ENCODE results near the gene PPARGC1A. TPM values are rescaled to one million over a fixed set of nuclear protein-coding genes. Genes with fewer than 3 reads are reported as not detected.

The PPARGC1A gene
- total RNA-seq, 2 donors from 2014 or later, result 20.7 to 27.7 TPM

- intact Hi-C loops (cut with DNase I), result no loop called here
- no peak for DNase-seq (ENCODE audit: low spot score)
Observed at GRCh38 chr4:23884741-23885140, 5.1 kb downstream of the PPARGC1A start.

GRCh38 chr4:23884261-23884660, 5.6 kb downstream of the PPARGC1A start:
- intact Hi-C loops (cut with DNase I), result no loop called here
- no peak for DNase-seq (ENCODE audit: low spot score)

- intact Hi-C loops (cut with DNase I), result no loop called here
- DNase-seq (ENCODE audit: low spot score), result no peak
Observed at GRCh38 chr4:23882976-23883531, 6.8 kb downstream of the PPARGC1A start.

GRCh38 chr4:23881674-23882337, 8.0 kb downstream of the PPARGC1A start:
- intact Hi-C loops (cut with DNase I), result no loop called here
- DNase-seq (ENCODE audit: low spot score), result no peak

GRCh38 chr4:23881052-23881501, 8.8 kb downstream of the PPARGC1A start:
- intact Hi-C loops (cut with DNase I), result no loop called here
- DNase-seq (ENCODE audit: low spot score), result no peak

- intact Hi-C loops (cut with DNase I), result no loop called here
- DNase-seq (ENCODE audit: low spot score), result no peak
Observed at GRCh38 chr4:23878912-23879732, 10.7 kb downstream of the PPARGC1A start.

- intact Hi-C loops (cut with DNase I), result no loop called here
- DNase-seq (ENCODE audit: low spot score), result no peak
Observed at GRCh38 chr4:23878246-23878891, 11.5 kb downstream of the PPARGC1A start.

- intact Hi-C loops (cut with DNase I), result no loop called here
- DNase-seq (ENCODE audit: low spot score), result no peak
Observed at GRCh38 chr4:23877758-23878229, 12.1 kb downstream of the PPARGC1A start.

- no peak for DNase-seq (ENCODE audit: low spot score)
- intact Hi-C loops (cut with DNase I), result no loop called here
Observed at GRCh38 chr4:23876418-23877089, 13.3 kb downstream of the PPARGC1A start.

- intact Hi-C loops (cut with DNase I), result no loop called here
Observed at GRCh38 chr4:23875317-23875716, 14.5 kb downstream of the PPARGC1A start.

GRCh38 chr4:23874536-23874901, 15.3 kb downstream of the PPARGC1A start:
- intact Hi-C loops (cut with DNase I), result no loop called here
- DNase-seq (ENCODE audit: low spot score), result no peak

More at GRCh38 chr4:23875317-23875716, 14.5 kb downstream of the PPARGC1A start:
- DNase-seq (ENCODE audit: low spot score), result no peak

GRCh38 chr4:23873717-23874535, 15.9 kb downstream of the PPARGC1A start:
- intact Hi-C loops (cut with DNase I), result no loop called here
- DNase-seq (ENCODE audit: low spot score), result no peak

GRCh38 chr4:23871426-23871825, 18.4 kb downstream of the PPARGC1A start:
- DNase-seq (ENCODE audit: low spot score), result no peak
- intact Hi-C loops (cut with DNase I), result no loop called here

GRCh38 chr4:23866450-23867075, 23.3 kb downstream of the PPARGC1A start:
- no peak for DNase-seq (ENCODE audit: low spot score)
- intact Hi-C loops (cut with DNase I), result no loop called here

GRCh38 chr4:23861897-23862296, 27.9 kb downstream of the PPARGC1A start:
- DNase-seq (ENCODE audit: low spot score), result no peak
- intact Hi-C loops (cut with DNase I), result loop anchor here in 1 of 2 donors (5.0 kb wide), 1 partner anchor 1900 kb away; no protein-coding TSS in a partner anchor

- no peak for DNase-seq (ENCODE audit: low spot score)
- intact Hi-C loops (cut with DNase I), result loop anchor here in 1 of 2 donors (5.0 kb wide), 1 partner anchor 1901 kb away; no protein-coding TSS in a partner anchor
Observed at GRCh38 chr4:23860919-23861318, 28.9 kb downstream of the PPARGC1A start.

GRCh38 chr4:23857367-23857959, 32.4 kb downstream of the PPARGC1A start:
- intact Hi-C loops (cut with DNase I), result no loop called here
- DNase-seq (ENCODE audit: low spot score), result no peak
